Upper lobe of right lung (tissue), 1 donor: ENCODE data around the gene ROBO2. TPM values are rescaled to one million over a fixed set of nuclear protein-coding genes. Genes with fewer than 3 reads are reported as not detected.

Experiments used
- ATAC-seq: fragments of 200-7000 bp; cut with Tn5 transposase; one replicate; pipeline ENCODE4 v1.9.1; 2020; ENCODE audit warnings: mild to moderate bottlenecking, moderate library complexity
- DNase-seq: peaks from one replicate; pipeline ENCODE4 v3.0.0-alpha.2; 2020
- H3K27ac ChIP-seq: fragments of 200-600 bp; one replicate; pipeline ENCODE4 v1.8.0; 2022
- H3K27me3 ChIP-seq: fragments of 200-600 bp; one replicate; pipeline ENCODE4 v1.8.0; 2022; ENCODE audit warnings: mild to moderate bottlenecking
- H3K36me3 ChIP-seq: fragments of 200-600 bp; one replicate; pipeline ENCODE4 v1.8.0; 2022
- H3K4me1 ChIP-seq: fragments of 200-600 bp; one replicate; pipeline ENCODE4 v1.8.0; 2022
- H3K4me3 ChIP-seq: fragments of 200-600 bp; one replicate; pipeline ENCODE4 v1.8.0; 2022; ENCODE audit warnings: mild to moderate bottlenecking
- H3K9me3 ChIP-seq: fragments of 200-600 bp; one replicate; pipeline ENCODE4 v1.8.0; 2022
- intact Hi-C: fragments of 100-400 bp; cut with DNase I; formaldehyde crosslinking; loops from one replicate; pipeline ENCODE4 v1.11.0; 2022
- total RNA-seq: library from RNA; stranded (reverse); fragmentation: NEBNext Ultra II Directional; extraction: Animal tissue kit (Norgen Biotek cat#: 25700); gene quantifications from one replicate; pipeline ENCODE4 v1.2.1, GENCODE V29; 2021
- TF ChIP-seq, protein P1 (sequence below): fragments of 200-600 bp; IDR thresholded peaks from one replicate; pipeline ENCODE4 v1.8.0; 2022; ENCODE audit warnings: antibody characterized with exemption
- donor health status: DM: no; HTN: yes; CAD: no; lungs with severe emphysema.

Gene ROBO2
- total RNA-seq, 1 donor from 2014 or later = 27.1 TPM

DNA sequence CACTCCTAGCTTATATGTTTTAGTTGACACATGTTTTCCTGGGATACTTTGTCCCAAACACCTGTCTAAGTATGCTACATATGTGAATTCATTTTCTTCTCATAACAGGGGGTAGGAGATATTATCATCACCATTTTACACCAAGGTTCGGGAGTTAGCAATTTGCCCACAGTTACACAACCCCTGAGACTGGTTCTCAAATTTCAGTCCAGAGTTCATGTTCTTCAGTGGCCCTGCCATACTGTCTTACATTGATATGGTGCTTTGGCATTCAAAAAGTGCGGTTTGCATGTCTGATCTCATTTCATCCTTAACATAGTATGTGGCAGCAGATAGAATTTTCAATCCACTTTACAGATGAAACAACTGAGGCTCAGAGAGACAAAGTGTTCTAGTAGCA lies 38.4 kb downstream of the ROBO2 start:
- no peak for ATAC-seq
- TF ChIP-seq, protein P1, sequence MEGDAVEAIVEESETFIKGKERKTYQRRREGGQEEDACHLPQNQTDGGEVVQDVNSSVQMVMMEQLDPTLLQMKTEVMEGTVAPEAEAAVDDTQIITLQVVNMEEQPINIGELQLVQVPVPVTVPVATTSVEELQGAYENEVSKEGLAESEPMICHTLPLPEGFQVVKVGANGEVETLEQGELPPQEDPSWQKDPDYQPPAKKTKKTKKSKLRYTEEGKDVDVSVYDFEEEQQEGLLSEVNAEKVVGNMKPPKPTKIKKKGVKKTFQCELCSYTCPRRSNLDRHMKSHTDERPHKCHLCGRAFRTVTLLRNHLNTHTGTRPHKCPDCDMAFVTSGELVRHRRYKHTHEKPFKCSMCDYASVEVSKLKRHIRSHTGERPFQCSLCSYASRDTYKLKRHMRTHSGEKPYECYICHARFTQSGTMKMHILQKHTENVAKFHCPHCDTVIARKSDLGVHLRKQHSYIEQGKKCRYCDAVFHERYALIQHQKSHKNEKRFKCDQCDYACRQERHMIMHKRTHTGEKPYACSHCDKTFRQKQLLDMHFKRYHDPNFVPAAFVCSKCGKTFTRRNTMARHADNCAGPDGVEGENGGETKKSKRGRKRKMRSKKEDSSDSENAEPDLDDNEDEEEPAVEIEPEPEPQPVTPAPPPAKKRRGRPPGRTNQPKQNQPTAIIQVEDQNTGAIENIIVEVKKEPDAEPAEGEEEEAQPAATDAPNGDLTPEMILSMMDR = no peak
- no peaks in the 10 kb centered on the region for H3K4me1 ChIP-seq
- no peaks in the 10 kb centered on the region for H3K9me3 ChIP-seq
- intact Hi-C loops = no loop called here
- no peak overlapping the region for H3K4me3 ChIP-seq
- H3K27ac ChIP-seq = no peak overlapping the region
- no peak for DNase-seq
- no peaks in the 10 kb centered on the region for H3K27me3 ChIP-seq
- no peaks in the 10 kb centered on the region for H3K36me3 ChIP-seq

DNA sequence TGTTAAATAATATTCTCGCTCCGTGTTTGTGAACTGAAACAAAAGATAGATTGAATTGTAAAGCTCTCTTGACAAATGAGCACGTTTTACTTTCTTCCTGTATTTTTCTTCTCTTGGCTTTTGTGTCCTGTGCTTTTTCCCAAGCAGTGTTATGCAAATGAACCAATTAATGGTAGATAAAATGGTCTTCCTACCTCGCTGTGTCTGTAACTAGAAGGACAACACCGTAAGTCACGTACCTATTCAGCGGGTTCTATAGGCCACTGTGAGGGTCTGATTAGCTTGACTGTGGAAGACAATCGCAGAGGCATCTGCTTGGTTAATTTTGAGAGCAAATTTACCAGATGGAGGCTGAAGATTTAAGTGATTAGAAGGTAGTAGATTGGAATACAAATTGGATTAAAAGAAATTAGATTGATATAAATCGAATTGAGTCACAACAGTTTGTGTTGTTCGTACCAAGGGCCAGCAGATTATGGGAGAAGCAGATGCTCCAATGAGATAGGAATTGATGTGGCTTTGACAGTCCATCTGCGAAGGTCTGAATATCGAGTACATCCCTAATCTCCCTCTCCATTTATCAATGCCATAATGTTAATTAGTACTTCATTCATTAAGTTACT lies 40.2 kb downstream of the ROBO2 start:
- Histone ChIP-seq H3K27me3 (no peaks in the 10 kb centered on the region), H3K9me3 (no peaks in the 10 kb centered on the region), H3K4me3 (no peak overlapping the region), H3K36me3 (no peaks in the 10 kb centered on the region), H3K4me1 (no peaks in the 10 kb centered on the region), H3K27ac (no peak overlapping the region)
- TF ChIP-seq, protein P1 = no peak
- ATAC-seq (no peak), DNase-seq (no peak)
- intact Hi-C loops = no loop called here

DNA sequence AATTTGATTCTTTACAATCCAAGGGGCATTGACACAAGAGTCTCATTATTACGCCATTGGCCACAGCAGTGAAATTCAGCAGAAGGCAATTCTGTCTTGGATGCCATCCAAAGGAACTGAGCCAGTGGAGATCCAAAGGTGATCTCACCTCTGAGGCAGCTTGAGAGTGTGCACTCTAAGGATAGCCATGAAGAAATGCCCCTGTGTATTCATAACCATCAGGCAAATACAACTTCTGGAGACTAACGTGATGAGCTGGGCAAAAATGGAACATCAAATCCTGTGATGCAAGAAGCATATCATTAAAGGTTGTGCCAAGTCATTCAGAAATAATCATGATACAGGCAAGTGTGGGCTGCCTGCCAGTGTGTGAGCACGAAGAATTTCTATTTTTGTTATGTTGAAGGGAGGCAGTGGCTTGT lies 41.4 kb downstream of the ROBO2 start:
- H3K9me3 ChIP-seq = no peaks in the 10 kb centered on the region
- no peaks in the 10 kb centered on the region for H3K4me1 ChIP-seq
- H3K36me3 ChIP-seq = no peaks in the 10 kb centered on the region
- DNase-seq = no peak
- H3K27me3 ChIP-seq = no peaks in the 10 kb centered on the region
- peak; percentile 94 for ATAC-seq
- TF ChIP-seq, protein P1 = no peak
- intact Hi-C loops = no loop called here
- H3K4me3 ChIP-seq = no peak overlapping the region
- no peak overlapping the region for H3K27ac ChIP-seq

- H3K27ac ChIP-seq = no peak overlapping the region
- no peaks in the 10 kb centered on the region for H3K9me3 ChIP-seq
- intact Hi-C loops = no loop called here
- H3K4me1 ChIP-seq = no peaks in the 10 kb centered on the region
- no peaks in the 10 kb centered on the region for H3K27me3 ChIP-seq
- H3K4me3 ChIP-seq = no peak overlapping the region
- ATAC-seq (no peak), DNase-seq (no peak)
- H3K36me3 ChIP-seq = no peaks in the 10 kb centered on the region
- TF ChIP-seq, protein P1 = no peak
These were observed 44.6 kb downstream of the ROBO2 start for GRCh38 chr3:77084511-77084910.

DNA sequence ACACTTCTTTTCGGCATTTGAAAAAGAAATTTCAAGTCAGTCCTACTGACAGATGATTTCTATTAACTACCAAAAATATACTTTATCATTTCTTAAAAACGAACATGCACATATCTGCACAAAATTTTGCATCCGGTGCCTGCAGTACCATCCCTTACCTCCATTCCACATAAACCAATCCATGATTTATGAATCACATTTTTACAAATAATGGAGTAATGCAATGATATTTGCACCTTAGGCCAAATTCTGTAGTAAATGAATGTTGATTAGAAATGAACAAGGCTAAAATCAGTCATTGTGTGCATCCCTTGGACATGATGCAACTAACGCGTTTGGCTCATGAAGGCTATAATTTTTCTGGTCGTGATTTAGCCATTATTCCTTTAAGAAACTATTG lies 46.5 kb downstream of the ROBO2 start:
- Histone ChIP-seq H3K27me3 (no peaks in the 10 kb centered on the region), H3K9me3 (no peaks in the 10 kb centered on the region), H3K4me1 (no peaks in the 10 kb centered on the region), H3K36me3 (no peaks in the 10 kb centered on the region), H3K27ac (no peak overlapping the region), H3K4me3 (no peak overlapping the region)
- intact Hi-C loops = no loop called here
- DNase-seq = no peak
- TF ChIP-seq, protein P1 = no peak
- no peak for ATAC-seq

- TF ChIP-seq, protein P1 = no peak
- DNase-seq = no peak
- no peak for ATAC-seq
- H3K4me3 ChIP-seq = no peak overlapping the region
- no peaks in the 10 kb centered on the region for H3K27me3 ChIP-seq
- no peaks in the 10 kb centered on the region for H3K9me3 ChIP-seq
- intact Hi-C loops = no loop called here
- no peaks in the 10 kb centered on the region for H3K36me3 ChIP-seq
- no peaks in the 10 kb centered on the region for H3K4me1 ChIP-seq
- no peak overlapping the region for H3K27ac ChIP-seq
These were observed 51.9 kb downstream of the ROBO2 start for GRCh38 chr3:77091809-77092208.
